Measurements from ENCODE around the gene PAPPA2. TPM values are rescaled to one million over a fixed set of nuclear protein-coding genes. Genes with fewer than 3 reads are reported as not detected.
A peak's percentile ranks its signal among the peaks of the same experiment; 100 is the strongest.

The PAPPA2 gene
- total RNA-seq, 1 donor: 7.0 TPM

DNA sequence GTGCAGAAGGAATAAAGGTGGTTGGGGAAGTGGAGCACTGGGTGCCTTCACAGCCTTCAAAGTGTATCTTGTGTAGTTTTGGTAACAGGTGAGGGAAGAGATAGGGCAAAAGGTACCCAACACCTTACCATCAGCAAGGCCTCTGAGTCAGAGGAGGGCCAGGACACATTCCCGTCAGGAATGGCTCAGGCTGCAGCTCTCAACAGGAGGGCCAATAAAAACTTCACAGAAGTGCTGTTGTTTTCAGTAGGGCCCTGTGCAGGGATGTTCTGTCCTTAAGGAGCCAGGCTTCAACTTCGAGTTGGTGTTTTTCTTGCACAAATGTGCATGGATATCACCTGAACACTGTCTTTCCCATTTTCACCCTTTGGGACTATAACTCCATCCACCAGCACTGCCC is 368.2 kb downstream of the PAPPA2 start:
- DNase-seq (ENCODE audit: low read depth): no peak
- TF ChIP-seq CTCF (IDR thresholded peaks at IDR 0.05; ENCODE audit: insufficient read depth, low read length): no peak
- H3K4me3 ChIP-seq (ENCODE audit: low read depth, low read length): no peak overlapping the region

DNA sequence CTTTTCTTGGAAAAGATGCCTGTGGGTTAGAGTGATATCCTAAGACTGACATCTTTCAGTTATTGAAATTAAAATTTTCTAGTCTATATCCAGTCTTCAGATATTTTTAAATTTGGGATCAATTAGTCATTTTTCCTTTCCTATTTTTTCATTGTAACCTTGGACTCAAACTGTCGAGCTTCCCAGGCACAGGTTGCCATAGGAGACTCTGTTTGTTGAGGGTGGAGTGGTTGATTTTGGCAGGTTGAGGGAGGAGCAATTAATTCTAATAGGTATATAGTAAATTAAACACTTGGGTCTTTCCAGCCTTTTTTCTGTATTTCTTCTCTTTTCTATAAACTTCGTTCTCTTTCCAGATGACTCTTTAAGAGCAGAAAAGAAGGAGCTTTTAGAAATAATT is 374.7 kb downstream of the PAPPA2 start:
- H3K4me3 ChIP-seq (ENCODE audit: low read depth, low read length): no peak overlapping the region
- no peak for TF ChIP-seq CTCF (IDR thresholded peaks at IDR 0.05; ENCODE audit: insufficient read depth, low read length)
- DNase-seq (ENCODE audit: low read depth): no peak

DNA sequence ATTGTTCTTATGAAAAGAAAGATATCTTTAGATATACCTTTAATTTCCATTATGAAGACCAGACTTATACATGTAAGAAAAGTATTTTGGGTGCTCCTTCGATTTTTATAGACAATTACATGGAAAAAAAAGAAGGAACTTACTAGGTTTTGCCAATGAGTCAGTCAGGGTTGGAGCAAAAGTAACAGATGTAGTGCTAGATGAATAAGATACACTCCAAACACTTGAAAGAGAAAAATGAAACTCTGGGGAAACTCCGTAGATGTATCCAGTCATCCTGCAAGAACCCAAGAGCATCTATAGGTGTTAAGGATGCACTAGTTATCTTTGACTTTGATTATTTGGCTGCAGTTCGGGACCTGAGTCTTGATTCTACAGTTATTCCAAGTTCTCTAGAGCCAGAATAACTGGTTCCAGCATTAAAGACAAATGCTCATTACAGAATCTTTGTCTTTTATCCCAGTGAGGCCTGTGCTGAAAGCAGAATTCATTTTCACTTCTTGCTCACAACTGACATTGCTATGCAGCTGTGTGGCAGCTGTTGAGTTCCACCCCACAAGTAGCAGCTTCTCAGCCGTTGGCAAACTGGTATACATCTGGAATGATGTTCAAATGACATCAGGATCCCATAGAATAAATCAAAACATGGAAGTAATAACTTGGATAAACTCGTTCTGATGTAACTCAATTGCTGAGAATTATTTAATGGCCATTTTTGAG is 375.5 kb downstream of the PAPPA2 start:
- no peak overlapping the region for H3K4me3 ChIP-seq (ENCODE audit: low read depth, low read length)
- no peak for TF ChIP-seq CTCF (IDR thresholded peaks at IDR 0.05; ENCODE audit: insufficient read depth, low read length)
- no peak for DNase-seq (ENCODE audit: low read depth)

DNA sequence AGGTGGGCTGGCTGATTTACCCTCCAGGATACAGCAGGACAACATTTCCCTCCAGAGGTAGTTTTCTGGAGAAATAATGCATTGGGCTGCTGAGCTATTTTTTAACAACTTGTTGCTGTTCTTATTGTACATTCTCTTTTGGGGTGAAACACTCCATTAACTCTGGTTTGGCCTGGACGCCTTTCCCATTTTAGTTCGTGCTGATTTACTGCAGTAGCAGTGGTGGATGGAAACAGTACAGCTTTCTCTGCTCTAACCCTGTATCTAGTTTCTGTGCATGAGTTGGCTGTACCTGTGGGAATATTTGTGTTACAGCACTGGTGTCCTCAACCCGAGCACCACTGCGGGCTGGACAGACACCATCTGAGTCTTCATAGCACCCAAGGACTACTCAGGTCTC is 376.2 kb downstream of the PAPPA2 start:
- H3K4me3 ChIP-seq (ENCODE audit: low read depth, low read length): no peak overlapping the region
- DNase-seq (ENCODE audit: low read depth): no peak
- TF ChIP-seq CTCF (IDR thresholded peaks at IDR 0.05; ENCODE audit: insufficient read depth, low read length): no peak

GRCh38 chr1:176841238-176841637 is 378.3 kb downstream of the PAPPA2 start:
- DNase-seq (ENCODE audit: low read depth): no peak
- no peak for TF ChIP-seq CTCF (IDR thresholded peaks at IDR 0.05; ENCODE audit: insufficient read depth, low read length)

GRCh38 chr1:176843352-176844297 is 380.6 kb downstream of the PAPPA2 start:
- peak; percentile 80 for DNase-seq (ENCODE audit: low read depth)
- no peak overlapping the region for H3K4me3 ChIP-seq (ENCODE audit: low read depth, low read length)
- TF ChIP-seq CTCF (IDR thresholded peaks at IDR 0.05; ENCODE audit: insufficient read depth, low read length): peak; percentile 55

More at GRCh38 chr1:176841238-176841637, 378.3 kb downstream of the PAPPA2 start:
- H3K4me3 ChIP-seq (ENCODE audit: low read depth, low read length): no peak overlapping the region

Data from fibroblast of the aortic adventitia (primary cell).